ENCODE results near the gene GRIA1.

The GRIA1 gene

DNA sequence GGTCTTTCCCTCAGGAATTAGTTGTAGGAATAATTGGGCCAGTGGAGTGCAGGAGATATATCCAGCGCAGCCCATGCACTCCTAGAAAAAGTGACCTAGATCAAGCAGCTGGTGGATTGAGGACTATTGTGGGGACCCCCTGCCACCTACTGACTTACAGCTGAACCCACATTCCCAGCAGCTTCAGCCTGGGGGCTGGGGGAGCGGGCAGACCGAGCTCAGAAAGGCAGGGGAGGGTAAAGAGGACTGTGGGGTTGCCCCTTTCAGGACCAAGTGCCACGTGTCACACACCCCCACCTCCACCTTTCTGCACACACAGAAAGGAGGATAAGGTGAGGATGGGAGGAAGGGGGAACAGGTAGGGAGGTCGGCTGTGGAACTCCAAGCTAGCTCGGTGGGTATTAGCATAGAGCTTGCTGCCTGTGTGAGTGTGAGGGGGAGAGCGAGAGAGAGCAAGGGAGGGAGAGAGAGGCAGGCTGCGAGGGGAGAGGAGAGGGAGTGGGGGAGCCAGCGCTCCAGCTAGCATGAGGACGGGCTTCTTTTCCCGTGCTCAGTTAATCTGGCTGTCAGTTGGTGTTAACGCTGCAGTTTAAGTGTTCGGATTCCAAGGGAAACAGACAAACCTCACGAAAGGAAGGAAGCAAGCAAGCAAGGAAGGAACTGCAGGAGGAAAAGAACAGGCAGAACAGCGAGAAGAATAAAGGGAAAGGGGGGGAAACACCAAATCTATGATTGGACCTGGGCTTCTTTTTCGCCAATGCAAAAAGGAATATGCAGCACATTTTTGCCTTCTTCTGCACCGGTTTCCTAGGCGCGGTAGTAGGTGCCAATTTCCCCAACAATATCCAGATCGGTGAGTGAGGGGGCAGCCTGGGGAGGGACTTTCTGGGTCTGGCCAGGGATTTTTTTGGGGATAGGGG is at the start of gene GRIA1:
Gene GRIA1, plus strand, starts transcription at position 553 of the 920 bp plus-strand sequence.
- no peak for DNase-seq (ENCODE audit: low read depth)

DNA sequence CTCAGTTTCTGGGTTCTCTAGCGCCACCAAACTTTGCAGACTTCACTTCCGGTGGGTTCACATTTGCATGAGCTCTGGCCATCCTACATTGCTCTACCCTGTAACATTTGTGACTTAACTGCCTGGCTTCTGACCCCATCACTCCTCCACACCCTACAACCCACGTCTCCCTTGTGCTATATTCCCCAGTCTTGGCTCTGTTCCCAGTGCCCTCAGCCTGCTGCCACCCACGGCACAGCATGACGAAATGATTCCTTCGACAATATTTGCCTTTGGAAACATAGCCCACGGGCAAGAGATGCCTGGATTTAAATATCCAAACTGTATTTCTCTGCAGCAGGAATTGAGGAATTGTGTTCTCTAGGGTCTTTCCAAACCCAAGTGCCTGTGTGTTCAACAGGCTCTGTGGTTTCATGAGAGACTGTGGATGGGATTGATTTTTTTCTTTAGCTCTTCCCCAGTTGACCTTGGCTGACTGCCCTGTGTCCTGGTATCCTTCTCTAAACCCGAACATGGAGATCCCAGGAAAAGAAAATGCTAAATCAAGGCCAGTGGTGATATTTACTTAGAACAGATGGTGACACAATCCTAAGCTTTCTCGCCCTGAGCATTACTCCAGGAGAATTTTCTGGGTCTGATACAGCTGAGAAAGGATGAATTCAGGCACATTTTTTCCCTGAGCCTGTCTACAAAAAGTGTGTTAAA is 44.4 kb upstream of the GRIA1 start:
- DNase-seq (ENCODE audit: low read depth), result no peak

DNA sequence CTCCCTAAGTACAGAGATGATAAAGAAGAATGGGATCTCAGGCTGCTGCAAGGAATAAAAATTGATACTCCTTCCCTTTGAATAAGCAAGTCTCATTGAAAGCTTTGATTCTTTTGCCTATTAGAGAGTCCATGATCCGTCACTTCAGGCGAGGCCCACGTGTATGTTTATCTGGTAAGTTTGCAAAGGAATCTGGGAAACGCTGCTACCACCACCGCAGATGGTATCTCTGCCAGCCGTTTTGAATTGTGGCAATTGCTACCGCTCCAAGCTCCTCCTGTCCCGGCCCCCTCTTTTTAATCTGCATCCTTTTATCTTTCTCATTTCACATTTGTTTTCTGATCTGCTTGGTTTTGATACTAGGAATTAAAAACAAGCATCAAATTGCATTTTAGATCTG is 42.9 kb upstream of the GRIA1 start:
- DNase-seq (ENCODE audit: low read depth), result no peak

DNA sequence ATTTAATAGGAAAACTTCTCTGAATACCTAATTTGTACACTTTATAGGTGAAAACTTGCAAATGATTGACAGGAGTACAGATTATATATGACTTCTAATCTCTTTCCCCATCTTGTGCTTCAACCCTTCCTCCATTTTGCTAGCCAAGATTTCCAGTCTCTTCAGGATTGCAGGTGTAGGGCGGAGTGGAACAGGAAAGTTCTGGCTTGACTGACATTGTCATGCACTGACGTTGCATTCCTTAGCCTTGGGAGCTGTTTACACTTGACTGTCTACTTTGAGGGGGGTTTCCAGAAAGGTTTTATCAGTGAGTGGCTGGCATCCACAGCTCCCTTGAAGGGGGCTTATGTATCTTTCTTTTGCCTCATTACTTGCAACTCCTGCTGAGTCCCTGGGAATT is 34.1 kb upstream of the GRIA1 start:
- no peak for DNase-seq (ENCODE audit: low read depth)

- no peak for DNase-seq (ENCODE audit: low read depth)
These were observed 33.5 kb upstream of the GRIA1 start for GRCh38 chr5:153456993-153457392.

- no peak for DNase-seq (ENCODE audit: low read depth)
These were observed 32.2 kb upstream of the GRIA1 start for GRCh38 chr5:153458268-153458667.

DNA sequence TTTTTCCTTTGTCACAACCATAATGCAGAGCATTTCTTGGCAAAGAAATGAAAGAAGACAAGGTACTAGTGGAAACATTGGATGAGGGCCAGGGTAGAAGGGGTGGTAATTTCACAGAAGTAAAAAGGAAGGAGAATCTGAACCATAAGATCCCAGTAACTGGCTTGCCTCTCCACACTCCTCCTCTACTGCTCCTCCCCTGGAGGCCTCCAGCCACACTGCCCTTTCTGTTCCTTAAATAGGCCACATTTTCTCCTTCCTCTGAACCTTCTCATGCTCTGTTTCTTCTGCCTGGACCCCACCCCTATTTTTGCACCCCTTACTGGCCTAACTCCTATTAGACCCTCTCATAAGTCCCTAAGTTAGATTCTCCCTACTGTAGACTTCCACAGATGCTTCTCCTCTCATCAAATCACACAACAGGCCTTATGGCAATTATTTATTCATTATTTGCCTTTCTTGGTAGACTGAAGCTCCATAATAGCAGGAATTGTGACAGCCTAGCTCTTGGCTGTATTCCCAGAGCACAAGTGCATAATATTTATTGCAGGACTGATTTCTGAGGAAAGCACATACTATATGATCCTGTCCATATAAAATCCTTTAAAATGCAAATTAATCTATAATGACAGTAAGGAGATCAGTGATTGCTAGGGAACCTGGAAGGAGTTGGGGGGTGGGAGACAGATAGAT is 31.3 kb upstream of the GRIA1 start:
- no peak for DNase-seq (ENCODE audit: low read depth)

- DNase-seq (ENCODE audit: low read depth), result no peak
These were observed 30.0 kb upstream of the GRIA1 start for GRCh38 chr5:153460421-153460820.

GRCh38 chr5:153461341-153461740 is 29.1 kb upstream of the GRIA1 start:
- no peak for DNase-seq (ENCODE audit: low read depth)

- no peak for DNase-seq (ENCODE audit: low read depth)
These were observed 26.7 kb upstream of the GRIA1 start for GRCh38 chr5:153463806-153464205.

GRCh38 chr5:153467546-153467945 is 22.9 kb upstream of the GRIA1 start:
- DNase-seq (ENCODE audit: low read depth), result no peak

- DNase-seq (ENCODE audit: low read depth), result no peak
These were observed 21.0 kb upstream of the GRIA1 start for GRCh38 chr5:153469423-153469822.

DNA sequence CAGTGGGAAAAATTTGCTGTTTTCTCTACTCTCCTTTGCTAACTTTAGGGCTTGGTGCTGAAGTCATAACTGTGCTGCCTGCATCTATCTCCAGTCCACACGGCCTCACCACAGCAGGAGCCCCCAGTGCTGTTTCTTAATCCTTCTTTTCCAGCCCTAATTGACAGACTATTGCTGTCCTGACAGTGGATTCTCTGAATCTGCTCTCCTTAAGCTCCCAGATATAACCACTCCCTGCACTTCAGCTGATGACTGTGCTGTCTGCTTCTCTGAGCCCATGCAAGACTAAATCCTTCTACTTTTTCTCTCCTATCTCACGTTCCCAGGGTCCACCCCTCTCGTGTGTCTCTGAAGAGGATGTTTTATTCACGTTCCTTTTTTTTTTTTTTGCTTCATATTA is 19.7 kb upstream of the GRIA1 start:
- no peak for DNase-seq (ENCODE audit: low read depth)

DNA sequence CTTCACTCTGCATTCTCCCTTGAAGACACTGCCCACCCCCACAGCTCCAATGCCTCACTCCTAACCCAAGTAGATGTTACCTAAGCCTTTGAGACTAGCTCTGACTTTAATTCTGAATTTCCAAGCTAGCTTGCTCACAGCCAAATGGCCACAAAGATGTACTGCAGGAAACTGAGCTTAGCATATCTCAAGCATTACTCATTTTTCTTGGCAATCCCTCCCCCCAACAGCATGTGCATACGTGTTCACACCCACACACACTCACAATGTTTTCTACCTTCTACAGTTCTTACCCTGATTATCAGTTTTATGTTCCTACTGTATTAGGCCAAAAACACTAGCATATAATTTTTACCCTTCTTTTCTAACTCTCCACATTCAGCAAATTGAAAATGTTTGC is 13.7 kb upstream of the GRIA1 start:
- no peak for DNase-seq (ENCODE audit: low read depth)

DNA sequence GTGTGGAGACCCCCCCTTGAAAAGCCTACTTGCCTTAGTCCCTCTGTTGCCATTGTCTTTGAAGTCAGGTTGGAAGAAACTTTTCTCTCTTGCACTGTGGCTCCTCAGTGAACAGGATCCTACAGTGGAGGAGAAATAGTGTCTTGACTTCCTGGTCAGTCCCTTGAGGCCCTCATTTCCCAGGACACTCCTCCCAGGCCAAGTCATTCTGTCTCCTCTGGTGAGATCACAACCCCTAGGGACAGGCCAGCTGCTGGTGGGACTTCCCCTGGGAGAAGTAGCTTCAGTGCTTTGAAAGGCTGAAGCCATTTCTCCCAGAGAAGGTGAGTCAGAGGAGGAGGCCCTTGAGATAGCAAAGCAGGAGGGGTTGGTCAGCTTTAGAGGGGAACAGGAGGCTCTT is 10.1 kb upstream of the GRIA1 start:
- DNase-seq (ENCODE audit: low read depth), result no peak

DNA sequence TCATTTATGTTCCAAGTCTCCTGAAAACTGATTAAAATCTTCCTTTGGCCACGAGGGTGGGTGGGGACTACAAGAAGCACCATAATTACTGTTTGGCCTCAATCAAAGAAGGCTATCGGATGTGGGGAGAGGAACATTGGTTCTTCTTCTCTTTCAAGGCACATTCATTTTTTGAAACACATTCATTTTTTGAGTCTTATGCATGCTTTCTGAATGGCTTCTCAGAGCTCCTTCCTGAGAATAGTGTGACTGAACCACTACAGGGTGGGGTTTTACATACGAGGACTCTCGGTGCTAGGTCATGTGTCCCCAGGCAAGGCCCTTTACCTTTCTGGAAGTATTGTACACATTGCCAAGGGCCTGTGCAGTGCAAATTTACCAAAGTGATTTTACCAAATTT is 7.0 kb upstream of the GRIA1 start:
- no peak for DNase-seq (ENCODE audit: low read depth)

GRCh38 chr5:153485641-153486040 is 4.8 kb upstream of the GRIA1 start:
- no peak for DNase-seq (ENCODE audit: low read depth)

- DNase-seq (ENCODE audit: low read depth), result no peak
These were observed 3.7 kb upstream of the GRIA1 start for GRCh38 chr5:153486771-153487170.

DNA sequence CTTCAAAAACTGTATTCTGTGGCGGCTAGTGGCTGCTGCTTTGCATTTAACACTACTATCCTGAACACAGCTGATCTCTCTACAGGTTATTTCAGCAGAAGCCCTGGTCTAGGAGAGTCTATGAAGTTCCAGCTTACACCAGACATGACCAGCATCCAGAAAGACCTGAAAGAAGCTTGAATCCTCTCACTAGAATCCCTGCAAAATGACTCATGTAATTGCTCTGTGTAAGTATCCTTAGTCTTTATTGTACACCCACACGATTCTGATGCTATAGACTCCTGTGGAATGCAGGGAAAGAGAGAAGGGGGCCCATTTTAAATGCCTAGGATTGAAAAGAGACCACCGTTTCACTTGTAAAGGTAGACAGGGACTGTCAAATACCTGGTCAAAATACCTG is 859 bp upstream of the GRIA1 start:
- no peak for DNase-seq (ENCODE audit: low read depth)

- no peak for DNase-seq (ENCODE audit: low read depth)
These were observed 721 bp downstream of the GRIA1 start for GRCh38 chr5:153491038-153491744.

GRCh38 chr5:153491856-153492255 is 1.4 kb downstream of the GRIA1 start:
- no peak for DNase-seq (ENCODE audit: low read depth)

DNA sequence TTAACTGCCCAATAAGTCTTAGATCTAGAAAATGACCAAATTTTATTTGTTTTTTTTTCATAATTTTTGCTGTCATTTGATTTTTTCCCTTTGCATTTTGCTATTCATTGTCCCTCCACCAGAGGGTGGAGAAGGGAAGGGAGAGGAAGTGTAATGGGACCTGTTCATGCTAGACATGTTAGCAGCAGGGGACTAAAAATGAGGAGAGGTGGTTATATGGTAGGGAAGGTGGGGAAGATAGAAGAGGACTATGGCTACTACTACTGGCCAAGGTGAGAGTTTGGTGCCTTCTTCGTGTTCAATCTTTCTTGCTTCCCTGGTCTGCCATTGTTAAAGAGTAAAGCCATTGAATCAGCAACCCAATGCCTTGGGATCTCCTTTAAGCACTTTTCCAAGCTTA is 6.4 kb downstream of the GRIA1 start:
- no peak for DNase-seq (ENCODE audit: low read depth)

All from activated T-helper 9 cell treated with anti-CD3 and anti-CD28 coated beads, Interleukin-2, amount 50 U/mL, for 16 hours (primary cell).